ENCODE results near the gene WDR88. TPM values are rescaled to one million over a fixed set of nuclear protein-coding genes. Genes with fewer than 3 reads are reported as not detected.
A peak's percentile ranks its signal among the peaks of the same experiment; 100 is the strongest.

Gene WDR88
- not detected for total RNA-seq

GRCh38 chr19:33132021-33132420, at the start of gene WDR88:
WDR88 (plus strand) TSS chr19:33132114; CDS start chr19:33132170, 56 bp downstream.
- Histone ChIP-seq H3K27me3 (ENCODE audit: control insufficient read depth in 3 of 3, insufficient read depth in 3 of 3, low read length in 3 of 3) (peaks cover 10 to 14% (median 12%) of the 10 kb centered on the region in 3 donors), H3K9ac (ENCODE audit: low read depth in 1 of 3, low read length in 3 of 3) (no peak within 1 kb of the TSS), H3K4me1 (ENCODE audit: control insufficient read depth in 3 of 3, insufficient read depth in 3 of 3, low read length in 3 of 3) (no peaks in the 10 kb centered on the region), H3K4me3 (ENCODE audit: low read length in 3 of 3) (no peak within 1 kb of the TSS), H3K36me3 (ENCODE audit: control insufficient read depth in 3 of 3, insufficient read depth in 3 of 3, low read length in 3 of 3) (peaks cover 11 to 16% (median 15%) of the 10 kb centered on the region in 3 donors), H3K27ac (ENCODE audit: low read depth, low read length) (no peak within 1 kb of the TSS), H3K9me3 (ENCODE audit: control insufficient read depth in 3 of 3, low read length in 3 of 3) (no peaks in the 10 kb centered on the region)

DNA sequence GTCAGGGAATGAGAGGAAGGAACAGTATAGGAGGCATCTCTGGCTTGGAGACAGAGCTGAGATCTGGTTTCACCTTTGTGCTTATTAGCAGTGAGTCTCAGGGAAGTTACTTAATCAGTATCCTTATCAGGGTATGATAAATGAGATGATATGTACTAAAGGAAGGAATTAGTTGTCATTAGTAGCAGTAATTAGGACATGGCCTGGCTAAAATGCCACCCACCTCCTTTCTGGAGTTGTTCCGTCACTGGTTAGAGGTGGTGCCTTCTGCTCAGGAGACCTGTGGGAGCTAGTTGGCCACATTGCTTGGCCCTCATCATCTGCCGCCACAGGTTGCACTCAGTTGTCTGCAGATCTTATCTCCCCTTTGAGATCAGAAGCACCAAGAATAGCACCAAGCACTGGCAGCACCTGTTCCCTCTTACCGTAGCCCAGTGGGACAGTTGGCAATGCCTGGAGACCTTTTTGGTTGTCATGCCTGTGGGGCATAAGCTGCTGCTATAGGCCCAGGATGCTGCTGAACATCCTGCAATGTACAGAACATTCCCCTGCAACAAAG, 46.3 kb upstream of the WDR88 start:
- peaks cover 15 to 16% (median 16%) of the 10 kb centered on the region in 3 donors for H3K36me3 ChIP-seq (ENCODE audit: control insufficient read depth in 3 of 3, insufficient read depth in 3 of 3, low read length in 3 of 3)
- no peak overlapping the region for H3K4me3 ChIP-seq (ENCODE audit: low read length in 3 of 3)
- H3K9ac ChIP-seq (ENCODE audit: low read depth in 1 of 3, low read length in 3 of 3): peak overlapping the region in 1 of 3 donors; percentile 16
- peaks cover 10 to 24% (median 16%) of the 10 kb centered on the region in 3 donors for H3K4me1 ChIP-seq (ENCODE audit: control insufficient read depth in 3 of 3, insufficient read depth in 3 of 3, low read length in 3 of 3)
- no peaks in the 10 kb centered on the region for H3K27me3 ChIP-seq (ENCODE audit: control insufficient read depth in 3 of 3, insufficient read depth in 3 of 3, low read length in 3 of 3)
- no peak overlapping the region for H3K27ac ChIP-seq (ENCODE audit: low read depth, low read length)
- H3K9me3 ChIP-seq (ENCODE audit: control insufficient read depth in 3 of 3, low read length in 3 of 3): no peaks in the 10 kb centered on the region

GRCh38 chr19:33086955-33087354, 45.0 kb upstream of the WDR88 start:
- no peaks in the 10 kb centered on the region for H3K27me3 ChIP-seq (ENCODE audit: control insufficient read depth in 3 of 3, insufficient read depth in 3 of 3, low read length in 3 of 3)
- H3K9me3 ChIP-seq (ENCODE audit: control insufficient read depth in 3 of 3, low read length in 3 of 3): no peaks in the 10 kb centered on the region
- H3K27ac ChIP-seq (ENCODE audit: low read depth, low read length): no peak overlapping the region
- no peak overlapping the region for H3K4me3 ChIP-seq (ENCODE audit: low read length in 3 of 3)
- peaks cover 4 to 15% (median 12%) of the 10 kb centered on the region in 3 donors for H3K4me1 ChIP-seq (ENCODE audit: control insufficient read depth in 3 of 3, insufficient read depth in 3 of 3, low read length in 3 of 3)
- no peak overlapping the region for H3K9ac ChIP-seq (ENCODE audit: low read depth in 1 of 3, low read length in 3 of 3)
- peaks cover 19 to 24% (median 19%) of the 10 kb centered on the region in 3 donors for H3K36me3 ChIP-seq (ENCODE audit: control insufficient read depth in 3 of 3, insufficient read depth in 3 of 3, low read length in 3 of 3)

- Histone ChIP-seq H3K36me3 (ENCODE audit: control insufficient read depth in 3 of 3, insufficient read depth in 3 of 3, low read length in 3 of 3) (peaks cover 31 to 36% (median 33%) of the 10 kb centered on the region in 3 donors), H3K4me3 (ENCODE audit: low read length in 3 of 3) (no peak overlapping the region), H3K27me3 (ENCODE audit: control insufficient read depth in 3 of 3, insufficient read depth in 3 of 3, low read length in 3 of 3) (no peaks in the 10 kb centered on the region), H3K4me1 (ENCODE audit: control insufficient read depth in 3 of 3, insufficient read depth in 3 of 3, low read length in 3 of 3) (peaks cover 0 to 13% (median 13%) of the 10 kb centered on the region in 3 donors), H3K27ac (ENCODE audit: low read depth, low read length) (no peak overlapping the region), H3K9ac (ENCODE audit: low read depth in 1 of 3, low read length in 3 of 3) (no peak overlapping the region), H3K9me3 (ENCODE audit: control insufficient read depth in 3 of 3, low read length in 3 of 3) (no peaks in the 10 kb centered on the region)
These were observed 42.9 kb upstream of the WDR88 start for GRCh38 chr19:33089010-33089409.

- Histone ChIP-seq H3K9ac (ENCODE audit: low read depth in 1 of 3, low read length in 3 of 3) (no peak overlapping the region), H3K27ac (ENCODE audit: low read depth, low read length) (no peak overlapping the region), H3K4me1 (ENCODE audit: control insufficient read depth in 3 of 3, insufficient read depth in 3 of 3, low read length in 3 of 3) (peaks cover 4 to 17% (median 13%) of the 10 kb centered on the region in 3 donors), H3K36me3 (ENCODE audit: control insufficient read depth in 3 of 3, insufficient read depth in 3 of 3, low read length in 3 of 3) (peaks cover 38 to 44% (median 44%) of the 10 kb centered on the region in 3 donors), H3K4me3 (ENCODE audit: low read length in 3 of 3) (no peak overlapping the region), H3K9me3 (ENCODE audit: control insufficient read depth in 3 of 3, low read length in 3 of 3) (no peaks in the 10 kb centered on the region), H3K27me3 (ENCODE audit: control insufficient read depth in 3 of 3, insufficient read depth in 3 of 3, low read length in 3 of 3) (no peaks in the 10 kb centered on the region)
These were observed 41.7 kb upstream of the WDR88 start for GRCh38 chr19:33090179-33090578.

- Histone ChIP-seq H3K27me3 (ENCODE audit: control insufficient read depth in 3 of 3, insufficient read depth in 3 of 3, low read length in 3 of 3) (no peaks in the 10 kb centered on the region), H3K27ac (ENCODE audit: low read depth, low read length) (no peak overlapping the region), H3K9ac (ENCODE audit: low read depth in 1 of 3, low read length in 3 of 3) (no peak overlapping the region), H3K36me3 (ENCODE audit: control insufficient read depth in 3 of 3, insufficient read depth in 3 of 3, low read length in 3 of 3) (peaks cover 59 to 65% (median 62%) of the 10 kb centered on the region in 3 donors), H3K9me3 (ENCODE audit: control insufficient read depth in 3 of 3, low read length in 3 of 3) (no peaks in the 10 kb centered on the region), H3K4me1 (ENCODE audit: control insufficient read depth in 3 of 3, insufficient read depth in 3 of 3, low read length in 3 of 3) (peaks cover 4 to 9% (median 6%) of the 10 kb centered on the region in 3 donors), H3K4me3 (ENCODE audit: low read length in 3 of 3) (no peak overlapping the region)
These were observed 38.3 kb upstream of the WDR88 start for GRCh38 chr19:33093420-33094210.

DNA sequence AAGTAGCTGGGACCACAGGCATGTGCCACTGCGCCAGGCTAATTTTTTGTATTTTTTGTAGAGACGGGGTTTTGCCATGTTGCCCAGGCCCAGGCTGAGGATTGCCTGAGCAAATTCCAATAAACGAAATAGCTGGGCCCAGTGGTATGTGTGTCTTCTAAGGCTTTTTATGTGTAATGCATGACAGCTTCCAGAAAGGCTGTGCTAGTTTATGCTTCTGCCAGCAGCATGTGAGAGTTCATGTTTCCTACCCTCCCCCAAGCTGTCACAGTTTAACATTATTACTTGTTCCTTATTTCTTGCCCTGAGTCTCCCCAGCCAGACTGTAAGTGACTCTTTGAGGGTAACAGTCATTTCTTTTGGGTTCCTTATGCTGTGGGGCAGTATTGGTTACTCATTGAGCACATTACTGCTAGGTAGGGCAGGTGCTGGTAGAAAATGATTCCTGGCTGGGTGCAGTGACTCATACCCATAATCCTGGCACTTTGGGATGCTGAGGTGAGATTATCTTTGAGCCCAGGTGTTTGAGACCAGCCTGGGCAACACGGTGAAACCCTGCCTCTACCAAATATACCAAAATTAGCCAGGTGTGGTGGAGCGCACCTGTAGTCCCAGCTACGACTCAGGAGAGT, 37.4 kb upstream of the WDR88 start:
- Histone ChIP-seq H3K9me3 (ENCODE audit: control insufficient read depth in 3 of 3, low read length in 3 of 3) (no peaks in the 10 kb centered on the region), H3K27ac (ENCODE audit: low read depth, low read length) (peak overlapping the region; percentile 28), H3K9ac (ENCODE audit: low read depth in 1 of 3, low read length in 3 of 3) (no peak overlapping the region), H3K36me3 (ENCODE audit: control insufficient read depth in 3 of 3, insufficient read depth in 3 of 3, low read length in 3 of 3) (peaks cover 55 to 64% (median 59%) of the 10 kb centered on the region in 3 donors), H3K4me3 (ENCODE audit: low read length in 3 of 3) (no peak overlapping the region), H3K4me1 (ENCODE audit: control insufficient read depth in 3 of 3, insufficient read depth in 3 of 3, low read length in 3 of 3) (peaks cover 4 to 9% (median 6%) of the 10 kb centered on the region in 3 donors), H3K27me3 (ENCODE audit: control insufficient read depth in 3 of 3, insufficient read depth in 3 of 3, low read length in 3 of 3) (no peaks in the 10 kb centered on the region)

DNA sequence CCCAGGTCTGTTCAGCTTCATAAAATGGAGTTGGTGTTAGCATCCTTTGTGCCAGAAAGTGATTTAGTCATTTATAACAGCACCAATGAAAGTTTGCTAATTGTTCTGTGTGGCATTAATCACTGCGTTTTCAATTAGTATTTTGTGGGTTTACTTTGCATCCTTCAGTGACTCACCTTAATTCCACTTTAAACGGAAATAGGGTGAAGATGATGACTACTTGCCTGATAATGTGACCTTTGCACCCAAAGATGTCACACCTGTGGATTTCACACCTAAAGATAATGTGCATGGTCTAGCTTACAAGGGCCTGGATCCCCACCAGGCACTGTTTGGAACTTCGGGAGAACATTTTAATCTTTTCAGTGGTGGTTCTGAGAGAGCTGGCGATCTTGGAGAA, 35.9 kb upstream of the WDR88 start:
- Histone ChIP-seq H3K9ac (ENCODE audit: low read depth in 1 of 3, low read length in 3 of 3) (no peak overlapping the region), H3K4me1 (ENCODE audit: control insufficient read depth in 3 of 3, insufficient read depth in 3 of 3, low read length in 3 of 3) (peaks cover 4 to 9% (median 6%) of the 10 kb centered on the region in 3 donors), H3K4me3 (ENCODE audit: low read length in 3 of 3) (no peak overlapping the region), H3K27ac (ENCODE audit: low read depth, low read length) (no peak overlapping the region), H3K27me3 (ENCODE audit: control insufficient read depth in 3 of 3, insufficient read depth in 3 of 3, low read length in 3 of 3) (no peaks in the 10 kb centered on the region), H3K36me3 (ENCODE audit: control insufficient read depth in 3 of 3, insufficient read depth in 3 of 3, low read length in 3 of 3) (peaks cover 43 to 58% (median 52%) of the 10 kb centered on the region in 3 donors), H3K9me3 (ENCODE audit: control insufficient read depth in 3 of 3, low read length in 3 of 3) (no peaks in the 10 kb centered on the region)

- Histone ChIP-seq H3K9ac (ENCODE audit: low read depth in 1 of 3, low read length in 3 of 3) (peak overlapping the region in 1 of 3 donors; percentile 20), H3K27me3 (ENCODE audit: control insufficient read depth in 3 of 3, insufficient read depth in 3 of 3, low read length in 3 of 3) (no peaks in the 10 kb centered on the region), H3K9me3 (ENCODE audit: control insufficient read depth in 3 of 3, low read length in 3 of 3) (no peaks in the 10 kb centered on the region), H3K27ac (ENCODE audit: low read depth, low read length) (no peak overlapping the region), H3K4me3 (ENCODE audit: low read length in 3 of 3) (no peak overlapping the region), H3K36me3 (ENCODE audit: control insufficient read depth in 3 of 3, insufficient read depth in 3 of 3, low read length in 3 of 3) (peaks cover 41 to 59% (median 57%) of the 10 kb centered on the region in 3 donors), H3K4me1 (ENCODE audit: control insufficient read depth in 3 of 3, insufficient read depth in 3 of 3, low read length in 3 of 3) (peaks cover 0 to 4% (median 4%) of the 10 kb centered on the region in 3 donors)
These were observed 33.8 kb upstream of the WDR88 start for GRCh38 chr19:33098055-33098534.

Measured in skeletal muscle tissue (tissue), 4 donors.